T-helper 2 cell treated with Interferon-gamma antibody and Interleukin-4, amounts not matched to agents 5 μg/mL and 100 μg/mL, for 36 hours (primary cell): ENCODE measurements around the gene PEBP1.

Experiments used
- DNase-seq: peaks from one replicate; pipeline ENCODE4 v3.0.0; 2021; ENCODE audit warnings: low spot score
- H3K27ac Mint-ChIP-seq: one replicate; pipeline ENCODE4 v1.8.0; 2021; ENCODE audit warnings: mild to moderate bottlenecking, mixed read lengths
- H3K27me3 Mint-ChIP-seq: one replicate; pipeline ENCODE4 v1.8.0; 2021; ENCODE audit warnings: low read depth, mixed read lengths
- H3K36me3 Mint-ChIP-seq: one replicate; pipeline ENCODE4 v1.8.0; 2021; ENCODE audit warnings: low read depth, mixed read lengths
- H3K4me1 Mint-ChIP-seq: one replicate; pipeline ENCODE4 v1.8.0; 2021; ENCODE audit warnings: low read depth, mixed read lengths
- H3K4me3 Mint-ChIP-seq: one replicate; pipeline ENCODE4 v1.8.0; 2022; ENCODE audit warnings: mild to moderate bottlenecking, moderate library complexity, mixed read lengths
- H3K9me3 Mint-ChIP-seq: one replicate; pipeline ENCODE4 v1.8.0; 2021; ENCODE audit warnings: mixed read lengths

PEBP1 gene

GRCh38 chr12:118135788-118136558 lies at the start of gene PEBP1:
Gene PEBP1, plus strand, starts transcription at chr12:118136124. Its CDS starts 86 bp downstream, at chr12:118136210.
- DNase-seq: peak; percentile 91
- H3K4me1 Mint-ChIP-seq: peaks cover 19% of the 10 kb centered on the region

GRCh38 chr12:118089782-118090181 lies 46.1 kb upstream of the PEBP1 start:
- H3K4me1 Mint-ChIP-seq: no peaks in the 10 kb centered on the region
- DNase-seq: no peak
- H3K36me3 Mint-ChIP-seq: no peaks in the 10 kb centered on the region
- no peak overlapping the region for H3K4me3 Mint-ChIP-seq
- no peak overlapping the region for H3K27ac Mint-ChIP-seq
- no peaks in the 10 kb centered on the region for H3K9me3 Mint-ChIP-seq
- no peaks in the 10 kb centered on the region for H3K27me3 Mint-ChIP-seq

More at GRCh38 chr12:118135788-118136558, at the start of gene PEBP1:
- Mint-ChIP-seq H3K36me3 (peaks cover 22% of the 10 kb centered on the region), H3K9me3 (no peaks in the 10 kb centered on the region), H3K4me3 (peak within 1 kb of the TSS; percentile 96), H3K27me3 (no peaks in the 10 kb centered on the region), H3K27ac (peak within 1 kb of the TSS; percentile 93)

- no peaks in the 10 kb centered on the region for H3K36me3 Mint-ChIP-seq
- H3K9me3 Mint-ChIP-seq: no peaks in the 10 kb centered on the region
- no peak overlapping the region for H3K4me3 Mint-ChIP-seq
- no peaks in the 10 kb centered on the region for H3K4me1 Mint-ChIP-seq
- DNase-seq: no peak
- H3K27ac Mint-ChIP-seq: no peak overlapping the region
- no peaks in the 10 kb centered on the region for H3K27me3 Mint-ChIP-seq
Measured at GRCh38 chr12:118094039-118094438, 41.9 kb upstream of the PEBP1 start.

- H3K36me3 Mint-ChIP-seq: peaks cover 2% of the 10 kb centered on the region
- H3K4me3 Mint-ChIP-seq: no peak overlapping the region
- H3K4me1 Mint-ChIP-seq: peaks cover 3% of the 10 kb centered on the region
- H3K27me3 Mint-ChIP-seq: peaks cover 14% of the 10 kb centered on the region
- H3K27ac Mint-ChIP-seq: no peak overlapping the region
- H3K9me3 Mint-ChIP-seq: no peaks in the 10 kb centered on the region
- no peak for DNase-seq
Measured at GRCh38 chr12:118098401-118098800, 37.5 kb upstream of the PEBP1 start.

- H3K4me1 Mint-ChIP-seq: peaks cover 3% of the 10 kb centered on the region
- no peak overlapping the region for H3K27ac Mint-ChIP-seq
Measured at GRCh38 chr12:118098911-118099671, 36.8 kb upstream of the PEBP1 start.

GRCh38 chr12:118101051-118101450 lies 34.9 kb upstream of the PEBP1 start:
- H3K4me1 Mint-ChIP-seq: peaks cover 6% of the 10 kb centered on the region
- H3K36me3 Mint-ChIP-seq: peaks cover 2% of the 10 kb centered on the region
- no peaks in the 10 kb centered on the region for H3K9me3 Mint-ChIP-seq
- H3K27me3 Mint-ChIP-seq: peaks cover 19% of the 10 kb centered on the region
- H3K4me3 Mint-ChIP-seq: no peak overlapping the region
- DNase-seq: no peak
- H3K27ac Mint-ChIP-seq: no peak overlapping the region

More at GRCh38 chr12:118098911-118099671, 36.8 kb upstream of the PEBP1 start:
- Mint-ChIP-seq H3K4me3 (no peak overlapping the region), H3K27me3 (peaks cover 14% of the 10 kb centered on the region), H3K9me3 (no peaks in the 10 kb centered on the region), H3K36me3 (peaks cover 2% of the 10 kb centered on the region)
- DNase-seq: no peak

- Mint-ChIP-seq H3K9me3 (no peaks in the 10 kb centered on the region), H3K27ac (no peak overlapping the region), H3K4me3 (no peak overlapping the region), H3K4me1 (peaks cover 6% of the 10 kb centered on the region), H3K36me3 (peaks cover 2% of the 10 kb centered on the region), H3K27me3 (peaks cover 19% of the 10 kb centered on the region)
- no peak for DNase-seq
Measured at GRCh38 chr12:118102070-118102469, 33.9 kb upstream of the PEBP1 start.

GRCh38 chr12:118102609-118103008 lies 33.3 kb upstream of the PEBP1 start:
- Mint-ChIP-seq H3K4me3 (peak overlapping the region; percentile 92), H3K9me3 (no peaks in the 10 kb centered on the region), H3K27ac (no peak overlapping the region), H3K4me1 (peaks cover 6% of the 10 kb centered on the region), H3K27me3 (peaks cover 19% of the 10 kb centered on the region), H3K36me3 (peaks cover 2% of the 10 kb centered on the region)
- DNase-seq: no peak

GRCh38 chr12:118103201-118103600 lies 32.7 kb upstream of the PEBP1 start:
- peak; percentile 5 for DNase-seq

GRCh38 chr12:118103601-118104382 lies 32.1 kb upstream of the PEBP1 start, which contains the start of gene VSIG10:
Gene VSIG10, minus strand, starts transcription at chr12:118104011. Its CDS starts 340 bp downstream, at chr12:118103671.
- Mint-ChIP-seq H3K27me3 (peaks cover 19% of the 10 kb centered on the region), H3K9me3 (no peaks in the 10 kb centered on the region), H3K36me3 (peaks cover 2% of the 10 kb centered on the region), H3K27ac (peak within 1 kb of the TSS; percentile 52), H3K4me1 (peaks cover 6% of the 10 kb centered on the region), H3K4me3 (peak within 1 kb of the TSS; percentile 92)
- DNase-seq: peak; percentile 20

More at GRCh38 chr12:118103201-118103600, 32.7 kb upstream of the PEBP1 start:
- H3K27ac Mint-ChIP-seq: no peak overlapping the region
- H3K36me3 Mint-ChIP-seq: peaks cover 2% of the 10 kb centered on the region
- H3K27me3 Mint-ChIP-seq: peaks cover 19% of the 10 kb centered on the region
- no peaks in the 10 kb centered on the region for H3K9me3 Mint-ChIP-seq
- H3K4me1 Mint-ChIP-seq: peaks cover 6% of the 10 kb centered on the region
- peak overlapping the region; percentile 92 for H3K4me3 Mint-ChIP-seq

- Mint-ChIP-seq H3K4me3 (no peak overlapping the region), H3K4me1 (peaks cover 6% of the 10 kb centered on the region), H3K9me3 (no peaks in the 10 kb centered on the region), H3K27me3 (peaks cover 14% of the 10 kb centered on the region), H3K27ac (no peak overlapping the region), H3K36me3 (peaks cover 2% of the 10 kb centered on the region)
- no peak for DNase-seq
Measured at GRCh38 chr12:118107011-118107410, 28.9 kb upstream of the PEBP1 start.

- no peak overlapping the region for H3K4me3 Mint-ChIP-seq
- H3K27ac Mint-ChIP-seq: no peak overlapping the region
- H3K27me3 Mint-ChIP-seq: peaks cover 9% of the 10 kb centered on the region
- H3K36me3 Mint-ChIP-seq: peaks cover 2% of the 10 kb centered on the region
- H3K9me3 Mint-ChIP-seq: no peaks in the 10 kb centered on the region
- DNase-seq: no peak
- H3K4me1 Mint-ChIP-seq: peaks cover 6% of the 10 kb centered on the region
Measured at GRCh38 chr12:118107694-118108093, 28.2 kb upstream of the PEBP1 start.

GRCh38 chr12:118109088-118109487 lies 26.8 kb upstream of the PEBP1 start:
- H3K27ac Mint-ChIP-seq: no peak overlapping the region
- peaks cover 4% of the 10 kb centered on the region for H3K27me3 Mint-ChIP-seq
- DNase-seq: no peak

More at GRCh38 chr12:118109088-118109487, 26.8 kb upstream of the PEBP1 start:
- Mint-ChIP-seq H3K4me1 (peaks cover 4% of the 10 kb centered on the region), H3K4me3 (no peak overlapping the region), H3K9me3 (no peaks in the 10 kb centered on the region), H3K36me3 (no peaks in the 10 kb centered on the region)
